GM19324 (cell line): ENCODE measurements around the gene PNMA5.
"Not testable (repeated sequence)": the region's sequence is repeated elsewhere in the genome, so short reads cannot be mapped to it uniquely, and the experiment has no call there.

ENCODE experiments used
- ATAC-seq: cut with Tn5 transposase; IDR thresholded peaks from one replicate; pipeline ENCODE4 v1.9.1; 2021; ENCODE audit warnings: mild to moderate bottlenecking, moderate library complexity; ENCODE audit not compliant: unreplicated experiment, low FRiP score

The PNMA5 gene

DNA sequence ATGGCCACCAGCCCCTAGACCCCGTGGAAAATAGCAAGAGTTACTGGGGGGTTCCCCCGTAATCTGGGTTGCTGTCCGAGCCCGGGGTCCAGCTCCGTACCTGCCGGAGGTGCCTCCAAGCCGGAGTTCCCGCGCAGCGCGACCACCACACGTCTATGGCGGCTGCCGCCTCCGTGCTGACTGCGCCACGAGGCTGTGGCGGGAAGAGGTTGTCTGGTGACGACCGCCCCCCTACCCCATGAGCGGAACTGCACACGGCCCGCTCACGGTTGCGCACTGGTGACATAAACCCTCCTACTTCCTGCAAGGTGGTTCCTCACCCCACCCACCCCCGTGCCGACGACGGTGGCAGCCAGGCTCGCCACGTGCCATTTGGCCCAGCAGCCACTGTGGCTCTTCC, at the start of gene PNMA5:
TSS of gene PNMA5 (minus strand) at position 184 of the 400 bp plus-strand sequence. CDS start 2,518 bp downstream, outside the sequence.
- ATAC-seq: no peak

GRCh38 chrX:153032397-153033118, 38.6 kb upstream of the PNMA5 start:
- ATAC-seq: no peak

GRCh38 chrX:153030801-153031200, 36.9 kb upstream of the PNMA5 start:
- no peak for ATAC-seq

DNA sequence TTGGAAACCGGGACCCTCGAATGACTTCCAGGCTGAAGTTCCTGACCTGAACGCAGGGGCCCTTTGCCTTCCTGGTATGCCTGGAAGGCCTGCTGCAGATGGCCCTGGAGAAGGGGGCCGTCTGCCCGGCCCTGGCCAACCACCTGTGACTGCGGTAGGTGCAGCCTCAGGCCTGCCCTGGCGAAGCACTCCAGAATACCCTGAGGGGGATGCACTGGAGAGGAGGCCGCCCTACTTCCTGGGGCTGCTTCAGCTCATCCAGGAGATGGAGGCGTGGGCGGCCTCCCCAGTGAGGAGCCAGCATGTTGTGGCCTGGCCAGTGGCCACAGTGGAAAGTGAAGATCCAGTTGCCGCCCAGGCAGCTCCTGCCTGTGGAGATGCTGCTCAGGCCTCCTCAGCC, 36.0 kb upstream of the PNMA5 start:
- no peak for ATAC-seq

GRCh38 chrX:153029162-153029561, 35.2 kb upstream of the PNMA5 start:
- no peak for ATAC-seq

DNA sequence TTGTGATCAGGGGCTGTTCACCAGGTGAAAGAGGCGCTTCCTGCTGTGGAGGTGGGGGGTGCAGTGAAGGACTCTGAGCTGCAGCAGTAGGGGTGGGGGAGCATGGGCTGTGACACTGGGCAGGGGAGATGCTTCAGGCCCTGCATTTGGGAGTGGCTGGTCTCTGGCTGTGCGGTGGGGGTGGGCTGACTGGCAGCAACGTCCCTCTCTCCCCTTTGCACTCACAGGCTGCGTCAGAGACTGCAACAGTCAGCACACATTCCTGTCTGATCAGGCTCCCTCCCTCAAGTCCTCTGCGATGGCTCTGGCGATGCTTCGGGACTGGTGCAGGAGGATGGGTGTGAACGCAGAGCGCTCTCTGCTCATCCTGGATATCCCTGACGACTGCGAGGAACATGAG, 34.6 kb upstream of the PNMA5 start:
- ATAC-seq: not testable (repeated sequence)

GRCh38 chrX:153026501-153026900, 32.6 kb upstream of the PNMA5 start:
- not testable (repeated sequence) for ATAC-seq

- ATAC-seq: no peak
These were observed 25.2 kb upstream of the PNMA5 start for GRCh38 chrX:153019166-153019565.

GRCh38 chrX:153017174-153017573, 23.3 kb upstream of the PNMA5 start:
- ATAC-seq: not testable (repeated sequence)

DNA sequence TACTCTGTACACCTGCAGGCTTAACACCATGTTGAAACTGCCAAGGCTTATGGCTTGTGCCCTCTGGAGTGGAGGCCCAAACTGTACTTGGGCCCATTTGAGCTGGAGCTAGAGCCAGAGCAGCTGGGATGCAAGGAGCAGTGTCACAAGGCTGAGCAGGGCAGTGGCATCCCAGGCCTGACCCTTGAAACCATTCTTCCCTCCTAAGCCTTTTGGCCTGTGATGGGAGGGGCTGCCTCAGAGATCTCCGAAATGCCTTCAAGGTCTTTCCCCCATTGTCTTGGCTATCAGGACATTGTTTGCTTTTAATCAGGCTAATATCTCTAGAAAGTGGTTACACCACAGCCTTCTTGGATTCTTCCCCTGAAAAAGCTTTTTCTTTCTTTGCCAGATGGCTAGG, 10.9 kb upstream of the PNMA5 start:
- no peak for ATAC-seq

DNA sequence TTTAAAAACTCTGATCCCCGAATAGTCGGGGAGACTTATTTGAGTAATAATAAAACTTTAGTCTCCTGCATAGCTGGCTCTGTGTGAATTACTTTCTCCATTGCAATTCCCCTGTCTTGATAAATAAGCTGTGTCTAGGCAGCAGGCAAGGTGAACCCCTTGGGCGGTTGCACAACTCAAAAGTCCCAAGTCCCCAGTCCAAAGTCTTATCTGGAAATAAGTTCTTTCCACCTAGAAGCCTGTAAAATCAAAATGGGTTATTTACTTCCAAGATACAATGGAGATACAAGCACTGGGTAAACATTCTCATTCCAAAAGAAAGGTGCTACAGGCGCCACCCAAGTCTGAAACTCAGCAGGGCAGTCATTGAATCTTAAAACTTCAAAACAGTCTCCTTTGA, 10.1 kb upstream of the PNMA5 start:
- no peak for ATAC-seq

GRCh38 chrX:153002182-153002581, 8.3 kb upstream of the PNMA5 start:
- not testable (repeated sequence) for ATAC-seq

- ATAC-seq: no peak
These were observed 3.4 kb upstream of the PNMA5 start for GRCh38 chrX:152997337-152997736.

DNA sequence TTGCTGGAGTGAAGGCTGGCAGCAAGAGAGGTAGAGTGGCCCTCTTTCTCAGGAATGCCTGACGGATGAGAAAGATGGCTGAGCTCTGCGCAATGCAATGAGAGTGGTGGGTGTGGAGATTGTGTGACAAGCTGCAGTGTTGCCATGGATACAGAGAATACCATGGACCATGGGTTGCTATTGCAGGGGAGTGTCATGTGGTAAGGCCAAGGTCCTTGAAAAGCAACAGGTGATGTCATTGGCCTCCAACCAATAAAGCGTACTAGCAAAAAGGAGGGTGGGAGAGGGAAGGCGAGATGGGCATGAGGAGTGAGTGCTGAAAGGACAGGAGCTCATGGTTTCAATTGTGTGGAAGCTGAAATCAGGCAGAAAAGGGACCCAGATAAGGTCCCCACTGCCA, 1.8 kb downstream of the PNMA5 start:
- ATAC-seq: no peak

- no peak for ATAC-seq
These were observed 2.8 kb downstream of the PNMA5 start for GRCh38 chrX:152991123-152991522.

GRCh38 chrX:152989292-152989658, 4.6 kb downstream of the PNMA5 start:
- no peak for ATAC-seq

DNA sequence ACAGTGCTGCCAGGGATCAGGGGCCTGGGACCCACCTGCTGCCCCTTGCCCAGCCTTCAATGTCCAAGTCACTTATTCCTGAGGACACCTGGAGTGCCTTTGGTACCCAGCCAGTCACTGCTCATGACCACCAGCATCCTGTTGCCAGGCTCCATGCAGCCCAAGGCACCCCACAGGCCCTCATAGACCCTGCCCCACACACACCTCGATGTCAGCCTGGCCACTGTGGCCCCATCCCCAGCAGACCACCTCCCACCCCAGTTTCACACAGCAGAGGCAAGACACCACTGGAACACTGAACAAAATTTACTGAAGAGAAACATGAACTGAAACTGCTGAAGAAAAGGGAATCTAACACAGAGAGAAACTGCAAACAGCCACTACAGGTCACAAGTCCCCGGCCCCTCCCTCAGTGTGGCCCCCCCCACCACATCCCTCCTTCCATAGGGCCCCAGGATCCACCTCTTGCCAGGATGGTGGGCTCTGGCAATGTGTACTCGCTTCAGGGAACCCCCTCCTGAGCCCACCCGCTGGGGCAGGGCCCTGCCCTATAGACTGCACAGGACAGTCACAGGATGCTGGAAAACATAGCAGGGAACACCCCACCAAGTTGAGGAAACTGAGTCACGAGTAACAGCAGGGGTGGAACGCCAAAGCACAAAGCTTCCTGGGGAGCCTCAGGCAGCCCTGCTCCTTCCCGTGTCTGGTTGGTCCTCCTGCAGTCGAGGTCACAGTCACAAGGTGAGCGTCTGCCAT, 5.2 kb downstream of the PNMA5 start:
- ATAC-seq: no peak

GRCh38 chrX:152987801-152988200, 6.1 kb downstream of the PNMA5 start:
- no peak for ATAC-seq

- ATAC-seq: not testable (repeated sequence)
These were observed 6.8 kb downstream of the PNMA5 start for GRCh38 chrX:152987156-152987555.

- ATAC-seq: not testable (repeated sequence)
These were observed 8.5 kb downstream of the PNMA5 start for GRCh38 chrX:152985383-152985782.

DNA sequence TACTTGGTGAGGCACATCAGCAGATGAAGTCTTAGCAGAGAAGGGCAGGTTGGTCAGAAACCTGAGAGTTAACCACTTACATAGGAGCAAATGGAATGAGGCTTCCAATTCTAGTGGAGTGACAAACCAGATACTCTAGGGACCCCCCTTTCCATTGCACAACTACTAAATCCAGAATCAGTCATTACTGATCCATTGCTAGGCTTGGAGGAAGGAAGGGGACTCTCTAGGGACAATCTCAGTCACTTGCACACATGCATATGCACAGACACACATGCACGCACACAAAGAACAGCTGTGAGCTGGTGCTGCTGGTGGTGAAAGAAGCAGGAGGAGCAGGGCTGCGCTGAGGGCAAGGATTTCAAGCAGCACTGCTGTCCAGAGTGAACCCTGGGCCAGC, 25.7 kb downstream of the PNMA5 start:
- ATAC-seq: no peak

- no peak for ATAC-seq
These were observed 33.8 kb downstream of the PNMA5 start for GRCh38 chrX:152960115-152960514.
